HEK293 (cell line): ENCODE measurements around the gene DPYD.

Experiments used
- ATF2 ChIP-seq: fragments of 450-650 bp; formaldehyde crosslinking; IDR thresholded peaks from 2 replicates; pipeline ENCODE4 v1.5.1; 2016; ENCODE audit warnings: missing biosample characterization, missing genetic modification characterization, low read depth
- CTCF ChIP-seq: fragments of 450-650 bp; formaldehyde crosslinking; IDR thresholded peaks from 2 replicates; pipeline ENCODE4 v1.5.1; 2016; ENCODE audit warnings: missing biosample characterization, missing genetic modification characterization
- YY1 ChIP-seq: fragments of 450-650 bp; formaldehyde crosslinking; IDR thresholded peaks from 2 replicates; pipeline ENCODE4 v1.5.1; 2018; ENCODE audit warnings: missing biosample characterization, missing genetic modification characterization
- ZBTB21 ChIP-seq: fragments of 450-650 bp; formaldehyde crosslinking; IDR thresholded peaks from 2 replicates; pipeline ENCODE4 v1.5.1; 2017; ENCODE audit warnings: missing biosample characterization, missing genetic modification characterization
- ZNF280C ChIP-seq: fragments of 450-650 bp; formaldehyde crosslinking; IDR thresholded peaks from 2 replicates; pipeline ENCODE4 v1.5.1; 2016; ENCODE audit warnings: missing biosample characterization, missing genetic modification characterization
- ZNF292 ChIP-seq: fragments of 450-650 bp; formaldehyde crosslinking; IDR thresholded peaks from 2 replicates; pipeline ENCODE4 v1.5.1; 2016; ENCODE audit warnings: low read depth, missing biosample characterization, missing genetic modification characterization, borderline replicate concordance
- ZNF521 ChIP-seq: fragments of 450-650 bp; formaldehyde crosslinking; IDR thresholded peaks from 2 replicates; pipeline ENCODE4 v1.5.1; 2017; ENCODE audit warnings: missing biosample characterization, mild to moderate bottlenecking, missing genetic modification characterization
- ZNF555 ChIP-seq: fragments of 450-650 bp; formaldehyde crosslinking; conservative IDR thresholded peaks from 2 replicates; pipeline ENCODE4 v1.5.1; 2017; ENCODE audit warnings: missing biosample characterization, mild to moderate bottlenecking, missing genetic modification characterization, inconsistent platforms
- ZNF777 ChIP-seq: fragments of 450-650 bp; formaldehyde crosslinking; IDR thresholded peaks from 2 replicates; pipeline ENCODE4 v1.5.1; 2017; ENCODE audit warnings: missing biosample characterization, missing genetic modification characterization, borderline replicate concordance

GRCh38 chr1:97238816-97239215, 682.0 kb downstream of the DPYD start:
- TF ChIP-seq ZNF777 (tag by site-specific recombination) (no peak), ZNF280C (tag by site-specific recombination) (no peak), ZNF521 (tag by site-specific recombination) (no peak), ATF2 (tag by site-specific recombination) (no peak), ZNF555 (tag by site-specific recombination) (no peak), ZNF292 (tag by site-specific recombination) (no peak), ZBTB21 (no peak), YY1 (no peak), CTCF (tag by site-specific recombination) (no peak)
